Spleen (tissue), 11 donors: ENCODE data around the gene IL19. TPM values are rescaled to one million over a fixed set of nuclear protein-coding genes. Genes with fewer than 3 reads are reported as not detected.

Source experiments
- DNase-seq: peaks from one replicate; pipeline ENCODE4 v3.0.0-alpha.2; 2020
- H3K27ac ChIP-seq, 8 donors: fragments of 200-600 bp; sonication (generic) in 7 of 8; 1 replicate in 4 of 8; 2 replicates in 4 of 8; pipeline versions ENCODE4 v1.5.0 to v1.8.0; 2016 to 2021; ENCODE audit warnings: inconsistent platforms in 4 of 8, mild to moderate bottlenecking in 4 of 8, moderate library complexity in 1 of 8
- H3K27me3 ChIP-seq, 7 donors: fragments of 200-600 bp; sonication (generic) in 6 of 7; replicated peaks in 1 of 7; 1 replicate in 4 of 7; 2 replicates in 3 of 7; pipeline versions ENCODE4 v1.5.0 to v1.8.0; 2016 to 2021; ENCODE audit warnings: inconsistent platforms in 3 of 7, mild to moderate bottlenecking in 1 of 7
- H3K36me3 ChIP-seq, 6 donors: fragments of 200-600 bp; sonication (generic) in 5 of 6; 1 replicate in 4 of 6; 2 replicates in 2 of 6; pipeline versions ENCODE4 v1.5.0 to v1.8.0; 2016 to 2021; ENCODE audit warnings: inconsistent platforms in 2 of 6
- H3K4me1 ChIP-seq, 6 donors: fragments of 200-600 bp; sonication (generic) in 5 of 6; 1 replicate in 3 of 6; 2 replicates in 3 of 6; pipeline versions ENCODE4 v1.5.0 to v1.8.0; 2016 to 2021; ENCODE audit warnings: inconsistent platforms in 3 of 6
- H3K4me3 ChIP-seq, 8 donors: fragments of 200-600 bp; sonication (generic) in 7 of 8; 1 replicate in 4 of 8; 2 replicates in 4 of 8; pipeline versions ENCODE4 v1.5.0 to v1.8.0; 2016 to 2021; ENCODE audit warnings: inconsistent platforms in 4 of 8, mild to moderate bottlenecking in 4 of 8, moderate library complexity in 2 of 8
- H3K9me3 ChIP-seq, 8 donors: fragments of 200-600 bp; sonication (generic) in 7 of 8; 1 replicate in 4 of 8; 2 replicates in 4 of 8; pipeline versions ENCODE4 v1.5.0 to v1.8.0; 2016 to 2021; ENCODE audit warnings: inconsistent platforms in 4 of 8
- CTCF ChIP-seq, 11 experiments: fragments of 200-600 bp in 7 of 11; fragments of 450-650 bp in 4 of 11; sonication (generic) in 4 of 11; IDR thresholded peaks in 8 of 11; conservative IDR thresholded peaks in 3 of 11; 1 replicate in 7 of 11; 2 replicates in 4 of 11; pipeline versions ENCODE4 v1.4.0 to v1.8.0; 2016 to 2021; ENCODE audit warnings: antibody characterized with exemption in 11 of 11, inconsistent platforms in 4 of 11, mild to moderate bottlenecking in 1 of 11
- POLR2A ChIP-seq, 3 donors: fragments of 450-650 bp; IDR thresholded peaks; one replicate each; pipeline ENCODE4 v1.5.1; 2017; ENCODE audit warnings: antibody characterized with exemption in 3 of 3, mild to moderate bottlenecking in 1 of 3
- POLR2AphosphoS5 ChIP-seq, 3 donors: sonication (generic); formaldehyde crosslinking; IDR thresholded peaks; one replicate each; pipeline ENCODE4 v1.5.1; 2017; ENCODE audit warnings: antibody characterized with exemption in 3 of 3
- WGBS, 5 donors: extraction: QIAGEN DNeasy Blood & Tissue Kit in 3 of 5; methylation state at CpG; one replicate each; pipeline versions ENCODE4 v1.1.5 to v1.1.7; 2013 to 2018; 5-methylcytosine and 5-hydroxymethylcytosine counted together
- intact Hi-C: fragments of 100-400 bp; cut with DNase I; formaldehyde crosslinking; loops from one replicate; pipeline ENCODE4 v1.15.0; 2023; ENCODE audit warnings: low total_unique reads
- polyA plus RNA-seq, 3 donors: library from polyadenylated mRNA; stranded (reverse); fragments of 200-250 nt; gene quantifications; one replicate each; pipeline ENCODE4 v1.2.1, GENCODE V29; 2013
- total RNA-seq, 7 donors: library from RNA; depleted of rRNA in 3 of 7; stranded (reverse); fragments of >200 nt in 3 of 7; fragmentation: NEBNext Ultra II Directional in 4 of 7; extraction: Animal tissue kit (Norgen Biotek cat#: 25700) in 4 of 7; gene quantifications; one replicate each; pipeline versions ENCODE4 v1.1.0 to v1.2.1, GENCODE V29; 2016 to 2021
- donor health status: healthy with polysubstance abuse.
- donor health status: DM: no; HTN: no; CAD: no; lungs with moderate emphysema.
- donor health status: DM: no; HTN: no; CAD: no.
- donor health status: Bipolar disorder and iron deficiency.
- donor health status: healthy.
- donor health status: DM: no; HTN: no; CAD: no.
- donor health status: DM: yes; HTN: yes; CAD: no.

Gene IL19
- total and polyA plus RNA-seq, 10 donors = 0.09 to 2.2 (median 0.12) TPM; not detected in 7

GRCh38 chr1:206839857-206840256 is 69.3 kb downstream of the IL19 start:
- H3K9me3 ChIP-seq = no peaks in the 10 kb centered on the region
- H3K36me3 ChIP-seq = no peaks in the 10 kb centered on the region
- no peak overlapping the region for H3K27ac ChIP-seq
- 81 to 93% (median 87%) methylated on average over 7 of the region's 7 CpGs for WGBS, 5 donors
- peaks cover 0 to 5% (median 0%) of the 10 kb centered on the region in 6 donors for H3K4me1 ChIP-seq
- no peak for TF ChIP-seq CTCF (IDR thresholded peaks at IDR 0.05 in 8 of 11, conservative IDR thresholded peaks at IDR 0.05 in 3 of 11)
- no peak for TF ChIP-seq POLR2AphosphoS5 (IDR thresholded peaks at IDR 0.05)
- TF ChIP-seq POLR2A (IDR thresholded peaks at IDR 0.05) = no peak
- no peaks in the 10 kb centered on the region for H3K27me3 ChIP-seq
- intact Hi-C loops = no loop called here
- no peak for DNase-seq
- H3K4me3 ChIP-seq = no peak overlapping the region

- intact Hi-C loops = no loop called here
- Histone ChIP-seq H3K36me3 (no peaks in the 10 kb centered on the region), H3K9me3 (no peaks in the 10 kb centered on the region), H3K4me1 (no peaks in the 10 kb centered on the region), H3K4me3 (no peak overlapping the region), H3K27me3 (no peaks in the 10 kb centered on the region), H3K27ac (no peak overlapping the region)
- no peak for TF ChIP-seq POLR2A (IDR thresholded peaks at IDR 0.05)
- TF ChIP-seq CTCF (IDR thresholded peaks at IDR 0.05 in 8 of 11, conservative IDR thresholded peaks at IDR 0.05 in 3 of 11) = no peak
- TF ChIP-seq POLR2AphosphoS5 (IDR thresholded peaks at IDR 0.05) = no peak
- no peak for DNase-seq
- WGBS, 5 donors = 90 to 94% (median 91%) methylated on average over 7 of the region's 7 CpGs
Observed at GRCh38 chr1:206841609-206842323, 71.2 kb downstream of the IL19 start.

- Histone ChIP-seq H3K4me1 (no peaks in the 10 kb centered on the region), H3K27ac (no peak overlapping the region)
- intact Hi-C loops = no loop called here
Observed at GRCh38 chr1:206842854-206843253, 72.3 kb downstream of the IL19 start.

GRCh38 chr1:206843626-206844025 is 73.1 kb downstream of the IL19 start:
- no peaks in the 10 kb centered on the region for H3K4me1 ChIP-seq
- no peaks in the 10 kb centered on the region for H3K36me3 ChIP-seq
- 93 to 98% (median 97%) methylated on average over 4 of the region's 4 CpGs for WGBS, 5 donors
- no peaks in the 10 kb centered on the region for H3K9me3 ChIP-seq
- intact Hi-C loops = no loop called here
- no peak for DNase-seq
- TF ChIP-seq POLR2AphosphoS5 (IDR thresholded peaks at IDR 0.05) (no peak), POLR2A (IDR thresholded peaks at IDR 0.05) (no peak), CTCF (IDR thresholded peaks at IDR 0.05 in 8 of 11, conservative IDR thresholded peaks at IDR 0.05 in 3 of 11) (no peak)
- no peak overlapping the region for H3K4me3 ChIP-seq
- H3K27me3 ChIP-seq = no peaks in the 10 kb centered on the region
- H3K27ac ChIP-seq = no peak overlapping the region

More at GRCh38 chr1:206842854-206843253, 72.3 kb downstream of the IL19 start:
- TF ChIP-seq POLR2A (IDR thresholded peaks at IDR 0.05) (no peak), CTCF (IDR thresholded peaks at IDR 0.05 in 8 of 11, conservative IDR thresholded peaks at IDR 0.05 in 3 of 11) (no peak)
- H3K27me3 ChIP-seq = no peaks in the 10 kb centered on the region
- no peaks in the 10 kb centered on the region for H3K9me3 ChIP-seq
- no peak overlapping the region for H3K4me3 ChIP-seq
- no peak for DNase-seq
- no peaks in the 10 kb centered on the region for H3K36me3 ChIP-seq
